Measurements from ENCODE around the gene CLIC5. TPM values are rescaled to one million over a fixed set of nuclear protein-coding genes. Genes with fewer than 3 reads are reported as not detected.

Gene CLIC5
- total RNA-seq, 1 donor from 2014 or later = not detected

DNA sequence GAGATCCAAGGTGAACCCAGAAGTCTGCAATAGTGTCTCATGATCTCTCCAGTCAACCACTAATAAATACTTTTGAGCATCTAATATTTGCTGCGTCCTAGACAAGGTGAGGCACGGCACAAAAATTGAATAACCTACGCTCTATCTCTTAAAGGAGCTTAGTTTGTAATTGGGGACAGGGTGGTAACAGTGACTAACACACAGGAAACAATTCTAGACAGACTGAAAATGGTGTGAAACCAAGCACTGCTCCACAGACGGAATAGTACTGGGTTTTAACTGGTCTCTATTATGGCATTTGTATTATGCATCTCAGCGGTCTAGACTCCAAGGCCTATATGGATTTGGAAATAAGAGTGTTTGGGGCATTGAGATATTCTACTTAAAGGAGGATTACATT is 120.1 kb downstream of the CLIC5 start:
- no peak for DNase-seq (ENCODE audit: low read depth in 2 of 2)

GRCh38 chr6:45892696-45893245 is 122.9 kb downstream of the CLIC5 start:
- DNase-seq (ENCODE audit: low read depth in 2 of 2) = no peak

DNA sequence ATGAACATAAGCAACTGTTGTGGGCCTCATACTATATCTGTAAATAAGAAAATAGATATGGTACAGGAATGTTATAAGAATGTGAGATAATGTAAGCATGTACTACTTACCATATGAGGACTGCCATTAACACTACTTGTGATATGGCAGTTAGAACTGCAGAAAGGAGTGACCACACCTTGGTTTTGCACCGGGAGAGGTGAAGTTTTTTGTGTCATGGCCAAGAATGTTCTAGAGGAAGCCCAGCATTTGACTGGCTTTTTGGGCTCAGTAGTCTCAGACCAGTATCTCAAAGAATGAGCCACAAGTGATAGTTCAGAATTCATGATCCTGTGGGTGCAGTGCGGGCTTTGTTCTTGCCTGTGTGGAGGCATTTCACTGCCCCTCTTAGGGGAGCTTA is 123.5 kb downstream of the CLIC5 start:
- DNase-seq (ENCODE audit: low read depth in 2 of 2) = no peak

DNA sequence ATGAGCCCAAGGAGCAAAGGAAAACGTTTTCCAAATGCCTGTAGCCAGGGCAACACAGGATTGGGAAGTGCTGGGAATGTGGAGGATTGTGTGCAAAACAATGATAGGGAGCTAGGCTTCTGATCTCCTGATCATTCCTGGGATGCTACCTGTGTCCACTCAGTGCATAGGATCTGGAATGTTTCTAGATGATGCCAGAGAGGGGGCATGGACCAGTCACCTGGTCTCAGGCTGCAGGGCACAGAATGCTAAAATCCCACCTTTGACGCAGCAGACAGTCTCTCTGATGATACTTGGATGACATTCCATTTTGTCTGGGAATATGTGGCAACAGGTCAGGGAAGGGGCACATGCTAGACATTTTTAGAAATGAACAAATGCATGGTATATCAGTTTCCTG is 128.9 kb downstream of the CLIC5 start:
- no peak for DNase-seq (ENCODE audit: low read depth in 2 of 2)

GRCh38 chr6:45884336-45884735 is 131.3 kb downstream of the CLIC5 start:
- DNase-seq (ENCODE audit: low read depth in 2 of 2) = no peak

- no peak for DNase-seq (ENCODE audit: low read depth in 2 of 2)
Measured at GRCh38 chr6:45882671-45883070, 133.0 kb downstream of the CLIC5 start.

- DNase-seq (ENCODE audit: low read depth in 2 of 2) = no peak
Measured at GRCh38 chr6:45881705-45882467, 133.8 kb downstream of the CLIC5 start.

- no peak for DNase-seq (ENCODE audit: low read depth in 2 of 2)
Measured at GRCh38 chr6:45880676-45881075, 135.0 kb downstream of the CLIC5 start.

DNA sequence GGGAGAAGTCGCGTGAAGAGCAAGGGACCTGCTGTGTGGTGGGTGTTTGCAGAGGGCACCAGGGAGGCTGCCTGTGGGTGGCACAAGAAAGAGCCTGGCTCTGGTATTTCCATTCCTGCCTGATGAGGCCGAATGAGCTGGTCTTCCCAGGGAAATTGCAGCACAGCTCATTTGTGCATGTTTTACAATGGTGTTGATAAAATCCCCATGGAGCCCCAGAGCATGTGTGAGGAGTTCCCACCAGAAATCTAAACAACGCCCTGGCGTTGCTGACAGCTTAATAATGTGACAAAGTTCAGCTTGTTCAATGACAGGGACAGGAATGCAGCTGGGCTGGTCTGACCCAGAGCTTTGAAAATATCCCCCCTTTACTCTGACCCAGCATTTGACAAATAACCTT is 135.5 kb downstream of the CLIC5 start:
- no peak for DNase-seq (ENCODE audit: low read depth in 2 of 2)

- DNase-seq (ENCODE audit: low read depth in 2 of 2) = no peak
Measured at GRCh38 chr6:45877970-45878590, 137.6 kb downstream of the CLIC5 start.

DNA sequence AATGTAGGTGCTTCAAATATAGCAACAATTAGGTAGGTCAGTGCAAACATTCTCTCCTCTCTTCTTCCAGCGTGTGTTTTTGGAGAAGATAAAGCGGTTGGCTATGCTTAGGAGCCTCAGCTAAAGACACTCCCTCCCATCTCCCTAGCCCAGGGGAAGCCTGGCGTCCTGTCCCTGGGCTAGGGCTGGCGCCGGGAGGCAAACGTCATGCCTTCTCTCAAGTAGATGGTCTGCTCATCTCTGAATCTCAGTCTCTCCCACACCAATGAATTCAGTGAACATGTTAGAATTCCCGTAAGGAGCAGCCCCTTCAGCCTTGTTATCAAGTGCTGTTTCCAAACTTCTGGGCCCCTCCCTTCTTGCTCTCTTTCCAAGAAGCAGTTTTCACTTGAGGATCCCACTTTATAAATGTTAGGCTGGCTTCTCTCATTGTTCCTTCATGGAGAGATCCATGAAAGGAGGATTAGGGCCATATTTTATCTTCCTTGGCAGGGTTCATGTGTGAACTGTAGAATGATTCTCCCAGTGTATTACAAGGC is 142.8 kb downstream of the CLIC5 start:
- DNase-seq (ENCODE audit: low read depth in 2 of 2) = no peak

- DNase-seq (ENCODE audit: low read depth in 2 of 2) = no peak
Measured at GRCh38 chr6:45870531-45870930, 145.1 kb downstream of the CLIC5 start.

DNA sequence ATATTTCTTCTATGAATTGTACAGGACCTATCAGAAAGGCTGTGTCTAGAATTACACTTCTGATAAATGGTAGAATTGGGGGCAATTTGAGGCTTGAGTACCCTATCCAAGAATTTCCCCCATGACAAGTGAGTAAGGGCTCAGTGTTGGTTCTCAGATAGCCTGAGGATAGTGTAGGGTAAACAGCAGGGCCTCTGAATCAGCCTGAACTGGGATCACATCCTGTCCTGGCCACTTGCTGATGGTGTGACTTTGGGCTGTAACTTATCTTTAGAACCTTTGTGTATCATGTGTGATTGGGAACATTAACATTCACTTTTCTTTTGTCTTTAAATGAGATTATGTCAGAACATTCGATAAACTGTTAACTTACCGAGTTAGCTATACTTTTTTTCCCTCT is 151.0 kb downstream of the CLIC5 start:
- no peak for DNase-seq (ENCODE audit: low read depth in 2 of 2)

DNA sequence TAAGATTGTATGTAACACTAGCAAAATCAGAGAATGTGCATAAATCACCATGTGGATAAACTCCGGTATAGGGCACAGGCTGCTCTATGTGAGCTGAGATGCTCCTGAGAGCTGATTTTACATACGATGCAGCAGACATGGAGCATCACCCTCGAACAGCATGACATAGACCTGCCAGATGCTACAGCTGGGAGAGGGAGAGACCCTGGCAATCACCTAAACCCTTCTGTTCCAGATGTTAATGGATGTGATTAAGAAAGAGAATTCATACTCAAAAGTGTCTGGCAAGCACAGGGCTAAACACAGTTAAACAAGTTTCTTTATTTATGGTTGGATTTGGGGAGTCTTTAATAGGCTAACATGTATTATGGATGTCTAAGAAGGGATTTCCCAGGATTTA is 157.0 kb downstream of the CLIC5 start:
- no peak for DNase-seq (ENCODE audit: low read depth in 2 of 2)

DNA sequence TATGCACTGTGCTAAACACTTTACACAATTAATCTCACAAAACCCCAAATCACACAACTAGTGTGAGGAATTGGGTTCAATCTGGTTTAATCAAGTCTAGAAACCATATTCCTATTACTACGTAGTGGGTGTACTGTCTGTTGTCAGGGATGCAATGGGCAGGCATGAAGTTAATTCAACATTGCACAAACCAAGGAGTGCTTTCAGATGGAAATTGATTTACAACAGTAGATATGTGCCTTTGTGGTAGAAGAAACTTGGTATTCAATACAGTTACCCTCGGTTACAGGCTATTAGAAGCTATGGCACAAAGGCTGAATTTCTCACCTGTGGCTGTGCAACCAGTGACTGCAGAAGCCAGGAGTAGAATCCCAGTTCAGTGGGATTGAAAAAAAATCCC is 157.8 kb downstream of the CLIC5 start:
- DNase-seq (ENCODE audit: low read depth in 2 of 2) = no peak

GRCh38 chr6:45855642-45856394 is 159.8 kb downstream of the CLIC5 start:
- DNase-seq (ENCODE audit: low read depth in 2 of 2) = no peak

DNA sequence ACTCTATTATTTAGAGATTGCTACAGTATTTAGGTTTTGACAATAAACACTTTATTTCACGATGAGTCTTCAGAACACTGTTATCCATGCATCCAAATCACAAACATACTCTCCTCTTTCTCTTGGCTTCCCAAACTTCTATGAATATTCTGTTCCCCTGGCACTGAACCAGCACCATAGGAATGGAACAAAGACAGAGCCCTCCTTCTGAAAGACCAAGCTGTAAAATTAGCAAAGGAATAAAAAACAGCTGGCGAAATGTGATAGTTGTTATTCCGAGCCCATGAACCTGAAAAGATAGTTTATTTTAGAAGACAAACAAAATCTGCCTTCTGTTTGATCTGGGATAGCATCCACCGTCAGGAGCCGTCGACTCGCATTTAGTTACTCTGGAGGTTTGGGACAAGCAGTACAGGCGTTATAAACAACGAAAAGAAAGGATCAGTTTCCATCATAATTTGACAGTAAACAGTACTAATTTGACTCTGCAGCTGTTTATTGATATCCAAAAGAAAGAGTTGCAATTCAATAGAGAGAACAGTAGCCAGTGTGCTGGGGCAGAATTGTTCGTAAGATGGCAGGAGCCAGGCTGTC is 161.4 kb downstream of the CLIC5 start:
- DNase-seq (ENCODE audit: low read depth in 2 of 2) = no peak

DNA sequence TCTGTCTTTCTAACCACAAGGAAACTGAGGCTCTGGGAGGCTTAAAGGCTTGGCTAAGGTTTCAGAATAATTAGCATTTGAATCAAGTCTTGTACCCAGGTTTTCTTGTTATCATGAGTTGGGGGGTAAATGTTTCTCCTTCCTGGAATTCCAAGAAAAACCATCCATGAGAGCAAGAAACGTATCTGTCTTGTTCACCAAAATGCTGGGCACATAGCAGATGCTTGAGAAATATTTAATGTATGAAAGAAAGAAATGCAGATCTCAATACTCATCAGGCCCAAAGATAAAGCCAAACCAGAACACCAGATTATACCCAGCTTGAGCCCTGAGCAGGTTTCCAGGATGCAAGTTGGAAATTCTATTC is 164.6 kb downstream of the CLIC5 start:
- no peak for DNase-seq (ENCODE audit: low read depth in 2 of 2)

DNA sequence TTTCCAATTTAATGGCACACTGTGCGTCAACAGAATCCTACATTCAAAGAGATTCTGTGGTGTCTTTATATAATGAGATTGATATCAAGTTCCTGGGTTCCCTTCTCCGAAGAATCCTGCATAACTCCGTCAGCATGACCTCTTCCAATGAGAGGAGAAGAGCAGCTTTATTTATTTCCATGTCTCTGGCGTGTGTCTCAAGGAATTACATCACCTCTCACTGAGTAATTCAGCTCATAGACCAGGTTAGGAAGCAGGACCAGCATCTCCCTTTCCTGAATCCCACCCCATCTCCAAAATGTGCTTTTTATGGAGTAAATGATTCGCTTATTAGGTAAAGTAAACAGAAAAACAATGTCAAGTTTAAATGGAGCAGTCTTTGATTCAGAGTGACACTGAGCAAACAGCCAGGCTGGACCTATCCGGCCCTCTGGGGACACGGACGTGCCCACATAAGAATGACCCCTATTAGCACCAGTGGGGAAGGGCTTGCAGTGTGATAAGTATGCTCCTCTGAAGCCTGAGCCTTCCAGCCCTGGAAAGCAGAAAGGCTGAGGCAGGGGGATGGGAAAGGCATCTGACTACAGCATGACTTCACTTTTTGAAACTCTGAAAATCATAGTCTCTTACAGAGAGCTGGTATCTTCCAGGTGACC is 165.2 kb downstream of the CLIC5 start:
- no peak for DNase-seq (ENCODE audit: low read depth in 2 of 2)

GRCh38 chr6:45845567-45845966 is 170.1 kb downstream of the CLIC5 start:
- DNase-seq (ENCODE audit: low read depth in 2 of 2) = no peak

DNA sequence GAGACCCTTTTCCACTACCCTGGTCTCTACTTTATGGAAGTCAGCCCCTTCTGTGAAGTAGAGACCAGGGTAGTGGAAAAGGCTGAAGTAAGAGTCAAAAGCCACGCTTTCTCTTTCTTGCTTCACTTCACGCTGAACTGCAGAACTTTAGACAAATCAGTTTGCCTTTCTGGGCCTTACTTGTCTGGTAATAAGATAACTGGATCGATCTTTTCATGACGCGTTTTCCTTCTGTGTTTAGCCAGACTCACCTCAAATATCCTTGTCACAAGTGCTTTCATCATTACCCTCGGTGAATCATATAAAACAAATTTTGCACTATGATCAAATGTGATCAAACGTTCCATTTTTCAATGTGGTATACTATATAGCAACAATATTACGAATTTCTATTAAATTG is 170.7 kb downstream of the CLIC5 start:
- no peak for DNase-seq (ENCODE audit: low read depth in 2 of 2)
